Kidney epithelial cell (primary cell): ENCODE measurements around the gene CCNT2. TPM values are rescaled to one million over a fixed set of nuclear protein-coding genes. Genes with fewer than 3 reads are reported as not detected.

Experiments
- DNase-seq: peaks from one replicate; pipeline ENCODE4 v3.0.0-alpha.2; 2010; ENCODE audit warnings: low read depth
- H3K27me3 ChIP-seq: 2 replicates; pipeline ENCODE4 v1.6.0; 2011; ENCODE audit warnings: low read length; ENCODE audit not compliant: control insufficient read depth, insufficient read depth
- H3K36me3 ChIP-seq: 2 replicates; pipeline ENCODE4 v1.5.1; 2011; ENCODE audit warnings: low read length; ENCODE audit not compliant: control insufficient read depth, insufficient read depth
- H3K4me3 ChIP-seq: 2 replicates; pipeline ENCODE4 v1.5.1; 2011; ENCODE audit warnings: low read depth, mild to moderate bottlenecking, control low read depth, low read length
- CTCF ChIP-seq: IDR thresholded peaks from 2 replicates; pipeline ENCODE4 v1.5.1; 2011; ENCODE audit warnings: mild to moderate bottlenecking, moderate library complexity, low read length, control low read depth, inconsistent platforms; ENCODE audit not compliant: insufficient read depth, poor library complexity, severe bottlenecking
- total RNA-seq: library from RNA; depleted of rRNA; stranded (reverse); fragments of >200 nt; gene quantifications from 2 replicates; pipeline ENCODE4 v1.2.3, GENCODE V29; 2015

Gene CCNT2
- total RNA-seq, 1 donor from 2014 or later = 16.8 TPM

GRCh38 chr2:134988994-134989605 lies 70.5 kb downstream of the CCNT2 start:
- Histone ChIP-seq H3K4me3 (no peak overlapping the region), H3K27me3 (no peaks in the 10 kb centered on the region), H3K36me3 (no peaks in the 10 kb centered on the region)
- DNase-seq = no peak
- TF ChIP-seq CTCF = peak; percentile 38

GRCh38 chr2:134999521-134999920 lies 80.9 kb downstream of the CCNT2 start:
- H3K4me3 ChIP-seq = no peak overlapping the region
- no peaks in the 10 kb centered on the region for H3K36me3 ChIP-seq
- TF ChIP-seq CTCF = no peak
- H3K27me3 ChIP-seq = no peaks in the 10 kb centered on the region
- DNase-seq = no peak

GRCh38 chr2:135002836-135003235 lies 84.2 kb downstream of the CCNT2 start:
- H3K4me3 ChIP-seq = no peak overlapping the region
- no peak for DNase-seq
- no peaks in the 10 kb centered on the region for H3K27me3 ChIP-seq
- H3K36me3 ChIP-seq = no peaks in the 10 kb centered on the region
- no peak for TF ChIP-seq CTCF

- Histone ChIP-seq H3K36me3 (no peaks in the 10 kb centered on the region), H3K4me3 (no peak overlapping the region), H3K27me3 (no peaks in the 10 kb centered on the region)
- TF ChIP-seq CTCF = peak; percentile 98
- DNase-seq = peak; percentile 5
These were observed 85.6 kb downstream of the CCNT2 start for GRCh38 chr2:135004005-135004746.

- no peak for TF ChIP-seq CTCF
- no peak overlapping the region for H3K4me3 ChIP-seq
- DNase-seq = no peak
- H3K36me3 ChIP-seq = no peaks in the 10 kb centered on the region
- H3K27me3 ChIP-seq = no peaks in the 10 kb centered on the region
These were observed 87.1 kb downstream of the CCNT2 start for GRCh38 chr2:135005753-135006152.

Other genes starting within 250 kb of the CCNT2 start
- 1.9 and 2.4 TPM in 2 replicates for gene TMEM163, start 199.8 kb upstream of the CCNT2 start, total RNA-seq
- not detected in 2 replicates for gene ACMSD, start 80.2 kb upstream of the CCNT2 start, total RNA-seq
- gene MAP3K19, start 128.6 kb downstream of the CCNT2 start, total RNA-seq = not detected in 2 replicates
- 43.8 and 48.2 TPM in 2 replicates for gene RAB3GAP1, start 133.5 kb downstream of the CCNT2 start, total RNA-seq